GM21737 (cell line): ENCODE measurements around the gene ASPSCR1.

ENCODE experiments used
- ATAC-seq: cut with Tn5 transposase; IDR thresholded peaks from one replicate; pipeline ENCODE4 v1.9.1; 2021; ENCODE audit warnings: mild to moderate bottlenecking, moderate library complexity; ENCODE audit not compliant: unreplicated experiment

The ASPSCR1 gene

DNA sequence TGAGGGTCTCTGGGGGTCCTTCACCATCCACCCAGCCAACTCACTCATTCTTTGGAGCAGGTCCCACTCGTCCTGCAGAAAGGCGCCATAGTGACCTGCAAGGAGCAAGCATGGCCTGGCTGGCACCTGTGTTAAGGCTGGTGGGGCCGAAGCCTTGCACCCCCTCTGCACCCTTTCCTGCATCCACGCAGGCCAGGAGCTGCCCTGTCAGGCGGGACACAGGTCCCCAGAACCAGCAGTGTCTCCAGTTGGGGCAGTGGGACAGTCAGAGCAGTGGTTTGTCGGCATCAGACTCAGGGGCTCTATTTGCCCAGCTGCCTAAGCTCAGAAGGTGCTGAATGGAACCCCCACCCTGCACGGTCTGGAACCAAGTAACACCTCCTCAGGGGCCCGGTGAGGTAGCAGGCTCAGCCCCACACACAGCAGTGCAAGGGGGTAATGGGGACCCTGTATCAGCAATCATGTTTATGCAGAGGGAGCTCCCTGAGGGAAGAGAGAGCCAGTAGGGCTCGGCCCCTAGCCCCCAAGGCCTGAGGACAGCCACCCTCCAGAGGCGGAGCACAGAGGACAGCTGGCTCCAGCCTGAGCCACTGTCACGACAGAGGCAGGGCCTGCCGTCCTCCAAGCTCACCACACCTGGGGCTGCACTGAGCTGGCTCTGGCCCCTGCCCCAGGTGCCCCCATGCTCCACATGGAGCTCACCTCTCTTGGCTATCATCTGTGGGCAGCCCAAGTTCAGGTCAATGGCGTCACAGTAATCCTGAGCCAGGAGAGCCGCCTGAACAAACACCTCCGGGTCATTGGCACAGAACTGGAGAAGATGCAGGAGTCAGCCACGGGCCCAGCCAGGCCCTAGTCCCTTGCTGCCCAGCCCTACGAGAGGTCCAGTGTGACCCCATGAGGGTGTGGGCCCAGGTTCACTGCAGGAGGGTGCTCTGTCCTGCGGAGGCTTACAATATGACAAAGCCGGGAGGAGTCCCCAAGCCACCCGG is 86.3 kb downstream of the ASPSCR1 start:
- no peak for ATAC-seq

DNA sequence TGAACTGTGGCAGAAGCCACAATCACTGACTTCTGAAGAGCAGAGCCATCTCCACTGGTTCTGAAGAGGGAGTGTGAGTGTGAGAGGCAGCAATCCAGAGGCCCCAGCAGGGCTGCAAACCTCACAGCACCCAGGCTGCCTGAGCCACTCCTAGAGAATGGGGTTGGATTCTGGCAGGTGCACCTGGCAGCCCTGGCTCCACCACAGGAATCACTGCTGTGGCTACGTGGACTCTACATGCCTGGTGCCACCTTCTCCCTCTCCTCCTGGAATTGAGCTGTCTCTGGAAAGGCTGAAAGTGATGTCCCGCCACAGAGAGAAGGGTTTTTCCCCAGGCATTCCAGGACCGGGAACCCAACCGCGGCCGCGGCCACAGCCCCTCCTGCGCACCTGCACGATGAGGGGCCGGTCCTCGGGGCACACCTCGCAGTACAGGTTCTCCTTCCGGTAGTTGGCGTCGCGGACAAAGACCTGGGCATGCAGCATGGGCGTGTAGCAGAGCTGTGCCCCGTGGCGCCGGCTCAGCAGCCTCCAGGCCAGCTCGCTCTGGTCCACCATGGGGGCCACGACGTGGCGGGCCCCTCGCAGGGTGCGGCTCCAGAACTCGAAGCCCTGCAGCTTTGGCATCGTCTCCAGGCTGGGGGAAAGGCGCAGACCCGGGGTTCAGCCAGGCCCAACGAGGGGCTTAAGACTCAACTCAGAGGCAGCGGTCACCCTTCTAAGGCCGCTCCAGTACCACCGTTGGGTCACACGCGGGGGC is 87.2 kb downstream of the ASPSCR1 start:
- no peak for ATAC-seq

DNA sequence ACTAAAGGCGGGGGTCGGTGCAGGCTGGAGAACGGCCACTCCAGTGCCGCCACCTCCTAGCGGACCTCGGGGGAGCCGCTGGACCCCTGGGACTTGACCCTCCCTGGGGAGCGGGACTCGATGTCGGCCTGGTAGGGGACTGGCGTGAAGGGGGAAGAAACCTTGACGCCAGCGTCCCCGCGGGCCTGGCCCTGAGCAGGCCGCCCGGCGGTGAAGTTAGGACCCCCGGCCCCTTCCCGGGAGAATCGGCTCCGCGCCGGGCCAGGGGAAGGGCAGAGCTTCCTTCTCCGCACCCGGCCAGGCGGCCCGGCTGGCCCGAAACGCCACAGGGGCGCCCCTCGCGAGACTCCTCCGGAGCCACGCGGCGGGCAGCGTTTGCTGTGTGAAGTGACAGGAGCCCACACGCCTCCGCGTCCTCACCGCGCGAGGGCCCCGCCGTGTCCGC is 87.8 kb downstream of the ASPSCR1 start:
- ATAC-seq, result peak; percentile 17

DNA sequence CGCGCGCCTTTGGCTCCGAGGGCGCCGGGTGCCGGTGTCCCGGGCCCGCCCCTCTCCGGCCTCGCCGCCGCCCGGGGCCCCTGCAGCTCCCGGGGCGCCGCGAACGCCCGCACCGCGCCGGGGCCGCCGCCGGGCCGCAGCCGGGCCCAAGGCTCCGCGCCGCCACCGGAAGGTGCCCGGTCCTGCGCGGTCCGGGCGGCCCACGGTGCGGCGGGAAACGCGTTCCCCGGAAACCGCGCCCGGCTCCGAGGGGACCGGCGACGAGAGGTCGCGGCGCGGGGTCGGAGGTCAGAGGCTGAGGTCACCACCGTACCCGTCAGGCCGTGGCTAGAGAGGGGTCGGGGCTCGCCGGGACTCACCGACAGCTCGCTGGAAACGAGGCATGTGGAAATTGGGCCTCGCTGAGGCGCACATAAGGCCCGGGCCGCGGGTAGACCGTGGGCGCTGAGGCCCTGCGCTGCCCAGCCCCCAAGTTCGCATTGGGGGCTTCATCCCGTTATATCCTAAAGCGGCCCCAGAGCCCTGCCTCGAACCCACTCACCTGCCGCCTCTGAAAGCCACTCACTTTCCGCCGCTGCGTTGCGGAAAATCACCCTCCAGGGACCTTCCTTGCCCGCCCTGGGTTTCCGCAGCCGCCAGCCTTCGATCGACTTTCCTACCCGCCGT is 88.3 kb downstream of the ASPSCR1 start, which contains the start of gene DUS1L:
DUS1L (minus strand) TSS at position 167 of the 666 bp plus-strand sequence. CDS start 745 bp downstream, outside the sequence.
- ATAC-seq, result peak; percentile 66
